T-helper 2 cell (primary cell): ENCODE data around the gene SRD5A3.
A peak's percentile ranks its signal among the peaks of the same experiment; 100 is the strongest.
"Not testable (repeated sequence)": the region's sequence is repeated elsewhere in the genome, so short reads cannot be mapped to it uniquely, and the experiment has no call there.

ENCODE experiments used
- DNase-seq, 5 experiments: peaks; one replicate each; pipeline versions ENCODE4 v3.0.0 to v3.0.0-alpha.2; 2012 to 2022

SRD5A3 gene

DNA sequence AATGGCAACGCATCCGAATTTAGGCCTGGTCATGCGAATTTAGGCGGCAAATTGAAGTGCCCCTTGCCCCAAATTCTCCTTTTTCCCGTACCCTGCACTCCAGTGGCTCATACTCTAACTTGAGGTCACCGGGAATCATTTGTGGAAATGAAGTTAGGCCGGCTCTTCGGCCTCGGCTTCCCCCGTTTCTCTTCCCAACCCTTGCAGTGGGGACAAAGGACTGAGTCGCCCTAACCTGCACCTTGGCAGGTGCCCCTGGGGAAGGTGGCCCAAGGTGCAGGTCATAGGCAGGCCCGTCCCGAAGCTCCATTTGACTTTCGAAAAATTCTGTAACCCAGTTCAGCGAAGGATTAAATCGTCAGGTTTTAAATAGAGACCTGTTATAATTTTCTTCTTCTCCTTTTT is 811 bp downstream of the SRD5A3 start:
- DNase-seq = no peak

DNA sequence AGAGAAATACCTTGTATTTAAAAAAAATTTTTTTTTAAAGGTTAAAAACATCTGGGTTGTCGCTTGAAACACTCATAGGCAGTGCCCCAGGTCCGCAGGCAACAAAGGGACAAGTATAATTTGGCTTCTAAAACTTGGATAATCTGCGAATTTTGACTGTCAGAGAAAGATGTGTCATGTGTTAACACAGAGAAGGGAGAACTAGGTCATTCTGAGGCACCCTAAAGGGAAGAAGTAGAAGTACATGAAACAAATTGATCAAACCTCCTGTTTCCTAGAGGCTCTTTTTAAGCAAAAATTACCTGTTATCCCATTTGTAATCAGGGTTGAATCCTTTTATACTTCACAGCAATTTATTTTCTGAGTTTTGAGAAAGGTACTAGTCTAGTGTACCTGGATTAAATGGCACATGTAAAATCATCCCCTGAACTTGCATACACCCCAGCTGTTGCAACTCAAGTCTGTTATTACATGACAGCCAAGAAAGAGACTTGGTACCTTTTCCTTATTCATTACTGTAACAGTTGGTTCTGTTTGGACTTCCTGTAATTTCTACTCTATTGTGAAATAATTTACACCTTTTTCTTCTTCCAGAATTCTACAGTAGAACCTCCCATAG is 1.7 kb downstream of the SRD5A3 start:
- peak in 1 of 5 experiments; percentile 26 for DNase-seq

GRCh38 chr4:55348466-55348865 is 2.4 kb downstream of the SRD5A3 start:
- DNase-seq = no peak

DNA sequence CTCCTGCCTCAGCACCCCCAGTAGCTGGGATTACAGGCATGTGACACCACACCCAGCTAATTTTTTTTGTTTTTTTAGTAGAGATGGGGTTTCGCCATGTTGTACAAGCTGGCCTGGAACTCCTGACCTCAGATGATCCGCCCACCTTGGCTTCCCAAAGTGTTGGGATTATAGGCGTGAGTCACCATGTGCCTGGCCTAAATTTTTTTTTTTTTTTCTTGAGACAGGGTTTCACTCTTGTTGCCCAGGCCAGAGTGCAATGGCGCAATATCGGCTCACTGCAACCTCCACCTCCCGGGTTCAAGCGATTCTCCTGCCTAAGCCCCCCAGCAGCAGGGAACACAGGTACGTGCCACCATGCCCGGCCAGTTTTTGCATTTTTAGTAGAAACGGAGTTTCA is 4.8 kb downstream of the SRD5A3 start:
- DNase-seq = not testable (repeated sequence)

DNA sequence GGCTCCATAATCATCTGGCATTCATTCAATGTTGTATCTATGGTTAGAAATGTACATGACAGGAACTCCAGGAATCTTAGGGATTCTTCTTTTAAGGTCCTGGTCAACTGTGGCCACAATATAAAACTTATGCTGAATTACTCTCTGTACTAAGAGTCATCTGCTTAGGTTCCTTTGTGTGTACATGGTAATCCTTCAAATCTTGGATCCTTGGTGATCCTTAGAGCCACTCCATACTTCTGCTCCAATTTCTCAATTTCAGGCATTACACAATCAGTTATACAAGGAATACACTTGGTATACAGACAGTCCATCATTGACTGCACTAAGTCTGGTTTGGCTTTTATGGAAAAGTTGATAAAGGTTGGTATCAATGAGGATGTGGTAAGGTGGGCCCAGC is 5.8 kb downstream of the SRD5A3 start:
- DNase-seq = no peak

GRCh38 chr4:55352726-55353125 is 6.7 kb downstream of the SRD5A3 start:
- no peak for DNase-seq

- DNase-seq = not testable (repeated sequence)
Measured at GRCh38 chr4:55353228-55353747, 7.2 kb downstream of the SRD5A3 start.

DNA sequence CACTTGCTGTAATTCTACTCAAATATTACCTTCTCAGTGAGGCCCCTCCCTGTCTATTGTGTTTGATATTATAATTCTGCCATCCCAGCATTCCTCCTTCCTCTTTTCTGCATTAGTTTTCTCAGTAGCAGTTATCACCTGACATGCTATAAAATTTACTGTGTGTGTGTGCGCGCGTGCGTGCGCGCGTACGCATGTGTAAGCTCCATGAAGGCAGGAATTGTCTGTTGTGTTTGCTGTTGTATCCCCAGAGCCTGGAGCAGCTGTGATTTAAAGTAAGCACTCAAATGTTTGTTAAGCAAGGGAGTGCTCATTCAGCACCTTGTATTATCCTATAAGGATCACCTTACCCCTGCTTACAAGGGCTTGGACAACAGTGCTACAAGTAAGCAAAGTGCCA is 8.6 kb downstream of the SRD5A3 start:
- DNase-seq = no peak

GRCh38 chr4:55355555-55355954 is 9.5 kb downstream of the SRD5A3 start:
- DNase-seq = no peak

GRCh38 chr4:55356991-55357461 is 11.0 kb downstream of the SRD5A3 start:
- DNase-seq = no peak

GRCh38 chr4:55358246-55358645 is 12.2 kb downstream of the SRD5A3 start:
- DNase-seq = no peak

DNA sequence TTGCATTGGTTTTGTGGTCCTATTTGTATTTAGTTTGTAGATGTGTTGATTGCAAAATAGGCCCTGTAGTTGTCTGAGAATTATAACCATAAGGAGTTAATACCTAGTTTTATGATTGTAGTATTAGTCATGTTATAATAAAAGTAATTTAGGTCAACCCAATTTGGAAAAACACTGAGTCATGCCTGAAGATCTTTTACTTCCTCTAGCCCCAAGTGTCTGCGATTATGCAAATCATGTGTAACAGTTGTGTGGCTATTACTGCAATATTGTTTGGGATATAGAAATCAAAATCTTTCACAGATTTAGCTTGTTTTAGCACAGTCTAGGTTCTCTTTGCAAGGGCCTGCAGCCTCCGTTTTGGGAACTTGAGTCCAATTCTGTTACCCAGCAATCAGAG is 12.6 kb downstream of the SRD5A3 start:
- peak in 1 of 5 experiments; percentile 32 for DNase-seq

GRCh38 chr4:55359397-55359916 is 13.4 kb downstream of the SRD5A3 start:
- no peak for DNase-seq

GRCh38 chr4:55362938-55363337 is 16.9 kb downstream of the SRD5A3 start:
- DNase-seq = not testable (repeated sequence)

- DNase-seq = no peak
Measured at GRCh38 chr4:55363691-55364351, 17.8 kb downstream of the SRD5A3 start.

DNA sequence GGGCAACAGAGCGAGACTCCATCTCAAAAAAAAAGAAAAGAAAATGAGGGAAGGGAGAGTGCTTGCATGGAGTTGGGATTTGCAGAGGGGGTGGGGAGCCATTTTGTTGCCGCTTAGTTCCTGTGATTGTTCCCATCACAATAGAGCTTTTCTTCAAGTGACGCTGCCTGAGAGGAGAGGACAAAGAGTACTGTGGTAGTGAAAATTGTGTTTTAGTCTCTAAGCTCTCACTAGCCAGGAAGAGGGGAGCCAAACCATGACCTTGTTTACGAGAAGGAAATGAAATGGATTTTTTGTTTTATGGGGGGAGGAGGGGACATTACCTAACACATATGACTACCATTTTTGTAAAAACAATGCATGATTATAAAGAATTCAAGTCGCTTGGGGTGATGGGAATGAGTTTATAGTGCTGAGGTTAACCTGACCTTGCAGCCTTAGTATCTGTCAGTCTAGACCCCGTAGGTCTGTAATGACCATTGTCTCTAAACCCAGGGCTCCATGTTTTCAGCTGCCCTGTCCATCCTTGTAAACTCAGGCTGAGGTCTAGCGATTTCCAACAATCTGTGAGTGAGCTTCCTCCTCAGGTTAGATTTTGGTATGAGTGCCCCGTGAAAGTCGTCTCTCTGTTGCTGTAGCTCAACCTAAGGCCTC is 18.8 kb downstream of the SRD5A3 start:
- DNase-seq = no peak

DNA sequence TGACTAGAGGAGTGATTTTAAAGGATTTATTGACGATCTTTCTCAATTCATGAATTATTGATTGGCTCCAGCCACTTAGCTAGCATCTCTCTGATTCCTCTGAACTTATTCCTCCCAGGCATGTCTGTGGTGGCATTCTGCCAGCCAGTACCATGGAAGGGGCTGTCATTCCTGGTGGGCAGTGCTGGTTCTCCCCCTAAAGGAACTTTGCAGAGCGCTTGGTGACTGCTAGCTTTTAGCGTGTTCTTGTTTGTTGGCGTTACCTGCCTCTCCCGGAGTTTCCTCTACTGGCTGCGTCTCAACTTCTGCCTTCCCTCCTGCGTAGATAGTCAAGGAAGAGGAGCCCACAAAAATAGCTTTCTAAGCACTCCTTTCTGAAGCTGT is 19.3 kb downstream of the SRD5A3 start:
- DNase-seq = no peak

DNA sequence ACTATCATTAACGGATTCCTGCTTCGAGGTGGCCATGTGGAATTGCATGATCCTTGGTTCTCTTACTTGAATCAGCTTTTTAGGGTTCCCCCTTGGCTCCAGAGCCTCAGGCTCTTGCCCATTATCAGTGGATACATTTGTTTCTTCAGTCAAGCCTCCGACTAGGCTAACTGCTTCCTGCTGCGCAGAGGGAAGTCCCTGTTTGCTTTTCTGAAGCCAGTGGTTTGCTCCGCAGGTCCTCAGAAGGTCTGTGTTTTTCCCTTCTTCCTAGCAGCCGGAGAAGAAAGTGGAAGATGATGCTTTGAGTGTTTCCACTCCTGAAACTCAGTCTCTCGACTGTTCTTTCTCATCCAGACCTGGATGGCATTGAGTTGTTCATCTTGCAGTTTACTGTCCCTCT is 20.6 kb downstream of the SRD5A3 start:
- no peak for DNase-seq

DNA sequence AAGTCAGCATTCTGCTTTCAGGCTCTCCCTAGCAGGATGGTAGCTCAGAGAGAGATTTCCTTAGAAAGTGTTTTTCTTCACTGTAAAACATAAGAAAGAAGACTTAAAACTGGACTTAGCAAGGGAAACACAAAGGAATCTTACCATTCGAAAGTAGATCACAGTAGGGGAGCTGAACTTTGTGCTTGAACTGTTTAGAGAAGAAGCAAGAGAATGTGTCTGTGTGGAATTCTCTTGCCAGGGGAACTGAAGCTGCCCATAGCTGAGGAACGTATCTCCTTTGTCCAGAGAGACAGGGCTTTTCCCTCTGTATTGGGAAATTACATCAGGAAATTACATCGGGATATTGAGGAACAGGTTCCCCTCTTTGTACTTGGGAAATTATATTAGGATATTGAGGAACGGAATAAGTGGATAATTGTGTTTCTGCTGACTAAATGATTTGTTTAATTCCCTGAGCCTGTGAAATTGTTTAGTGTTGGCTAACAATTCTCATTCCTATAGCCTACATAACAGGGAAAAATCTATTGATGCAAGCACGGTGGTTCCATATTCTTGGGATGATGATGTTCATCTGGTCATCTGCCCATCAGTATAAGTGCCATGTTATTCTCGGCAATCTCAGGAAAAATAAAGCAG is 21.2 kb downstream of the SRD5A3 start:
- DNase-seq = no peak

DNA sequence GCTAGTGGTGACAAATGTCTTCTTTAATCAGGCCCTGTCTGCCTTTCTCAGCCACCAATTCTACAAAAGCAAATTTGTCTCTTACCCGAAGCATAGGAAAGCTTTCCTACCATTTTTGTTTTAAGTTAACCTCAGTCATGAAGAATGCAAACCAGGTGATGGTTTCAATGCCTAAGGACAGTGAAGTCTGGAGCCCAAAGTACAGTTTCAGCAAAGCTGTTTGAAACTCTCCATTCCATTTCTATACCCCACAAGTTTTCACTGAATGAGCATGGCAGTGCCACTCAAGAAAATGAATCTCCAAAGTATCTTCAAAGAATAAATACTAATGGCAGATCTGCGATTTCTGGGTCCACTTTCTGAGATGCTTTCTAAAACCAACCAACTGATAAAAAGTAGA is 23.9 kb downstream of the SRD5A3 start:
- DNase-seq = no peak

GRCh38 chr4:55372259-55372658 is 26.2 kb downstream of the SRD5A3 start:
- no peak for DNase-seq

DNA sequence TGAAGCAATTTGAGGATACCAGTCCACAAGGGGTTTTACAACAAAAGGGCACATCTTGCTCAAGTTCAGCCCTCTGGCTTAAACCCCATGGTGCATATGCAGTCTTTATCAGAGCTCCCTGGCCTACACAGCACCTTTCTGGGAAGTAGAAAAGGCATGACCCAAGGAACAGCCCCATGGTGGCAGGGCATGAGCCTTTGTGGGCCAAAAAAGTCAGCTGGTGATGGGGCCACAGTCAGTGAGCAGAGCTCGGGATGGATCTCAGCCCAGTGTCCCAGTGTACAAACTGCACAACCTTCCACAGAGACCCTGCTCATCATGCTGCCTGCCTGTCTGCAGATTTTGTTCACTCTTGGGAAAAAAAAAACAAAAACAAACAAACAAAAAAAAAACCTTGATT is 27.4 kb downstream of the SRD5A3 start:
- no peak for DNase-seq

DNA sequence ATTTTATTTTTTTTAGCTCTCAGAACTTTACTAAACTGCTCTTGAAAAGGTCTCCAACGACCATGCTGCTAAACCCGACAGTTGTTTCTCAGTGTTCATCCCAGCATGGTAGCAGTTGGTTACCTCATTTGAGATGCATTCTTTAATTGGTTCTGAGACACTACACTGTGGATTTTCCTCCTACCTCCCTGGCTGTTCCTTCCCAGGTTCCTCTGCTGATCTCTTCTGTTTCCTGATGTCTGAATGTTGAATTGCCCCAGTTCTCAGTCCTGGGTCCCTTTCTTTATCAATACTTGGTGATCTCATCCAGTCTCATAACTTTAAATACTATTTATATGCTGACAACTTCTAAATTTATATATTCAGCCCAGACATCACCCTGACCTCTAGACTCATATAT is 30.7 kb downstream of the SRD5A3 start:
- no peak for DNase-seq
